Neural progenitor cell (in vitro differentiated cells): ENCODE data around the gene SLF2. TPM values are rescaled to one million over a fixed set of nuclear protein-coding genes. Genes with fewer than 3 reads are reported as not detected.

Experiments
- DNase-seq: peaks from one replicate; pipeline ENCODE4 v3.0.0-alpha.2; 2016; ENCODE audit warnings: low spot score
- H2AFZ ChIP-seq: fragments of 200-600 bp; sonication (generic); replicated peaks from 2 replicates; pipeline ENCODE4 v1.6.1; 2016; ENCODE audit warnings: antibody characterized with exemption
- H3F3A ChIP-seq: fragments of 200-600 bp; sonication (generic); 2 replicates; pipeline ENCODE4 v1.6.1; 2016; ENCODE audit warnings: antibody characterized with exemption, low read depth
- H3K27ac ChIP-seq: fragments of 200-600 bp; sonication (generic); 2 replicates; pipeline ENCODE4 v1.5.1; 2016; ENCODE audit warnings: mild to moderate bottlenecking
- H3K27me3 ChIP-seq: fragments of 200-600 bp; sonication (generic); 2 replicates; pipeline ENCODE4 v1.6.1; 2016; ENCODE audit warnings: mild to moderate bottlenecking, moderate library complexity
- H3K36me3 ChIP-seq: fragments of 200-600 bp; sonication (generic); 2 replicates; pipeline ENCODE4 v1.5.1; 2016
- H3K4me1 ChIP-seq: fragments of 200-600 bp; sonication (generic); 2 replicates; pipeline ENCODE4 v1.6.1; 2016; ENCODE audit warnings: mixed run types
- H3K4me2 ChIP-seq: fragments of 200-600 bp; sonication (generic); 2 replicates; pipeline ENCODE4 v1.6.1; 2016
- H3K4me3 ChIP-seq: fragments of 200-600 bp; sonication (generic); 2 replicates; pipeline ENCODE4 v1.5.1; 2016
- H3K79me2 ChIP-seq: fragments of 200-600 bp; sonication (generic); 2 replicates; pipeline ENCODE4 v1.6.1; 2016; ENCODE audit warnings: low read depth
- H3K9ac ChIP-seq: fragments of 200-600 bp; sonication (generic); 2 replicates; pipeline ENCODE4 v1.6.1; 2016
- H3K9me3 ChIP-seq: fragments of 200-600 bp; sonication (generic); 2 replicates; pipeline ENCODE4 v1.5.1; 2016; ENCODE audit warnings: low read depth
- H4K20me1 ChIP-seq: fragments of 200-600 bp; sonication (generic); 2 replicates; pipeline ENCODE4 v1.6.1; 2016; ENCODE audit warnings: low read depth
- H3K27ac Mint-ChIP-seq: 3 replicates; pipeline ENCODE4 v1.8.0; 2021; ENCODE audit warnings: mixed read lengths
- H3K27me3 Mint-ChIP-seq: 2 replicates; pipeline ENCODE4 v1.8.0; 2022; ENCODE audit warnings: low read depth, mild to moderate bottlenecking, inconsistent platforms, moderate library complexity, mixed read lengths; ENCODE audit not compliant: insufficient read depth
- H3K36me3 Mint-ChIP-seq: 3 replicates; pipeline ENCODE4 v1.8.0; 2021; ENCODE audit warnings: mixed read lengths
- H3K4me1 Mint-ChIP-seq: 3 replicates; pipeline ENCODE4 v1.8.0; 2021; ENCODE audit warnings: mixed read lengths
- H3K4me3 Mint-ChIP-seq: 3 replicates; pipeline ENCODE4 v1.8.0; 2021; ENCODE audit warnings: mild to moderate bottlenecking, moderate library complexity, mixed read lengths
- H3K9me3 Mint-ChIP-seq: 3 replicates; pipeline ENCODE4 v1.8.0; 2020; ENCODE audit warnings: mixed read lengths
- CTCF ChIP-seq: fragments of 200-600 bp; sonication (generic); IDR thresholded peaks from 2 replicates; pipeline ENCODE4 v1.5.1; 2017; ENCODE audit warnings: antibody characterized with exemption, mild to moderate bottlenecking
- EZH2 ChIP-seq: fragments of 200-600 bp; sonication (generic); IDR thresholded peaks from 2 replicates; pipeline ENCODE4 v1.6.1; 2017; ENCODE audit warnings: antibody characterized with exemption, mild to moderate bottlenecking, moderate library complexity
- EZH2phosphoT487 ChIP-seq: fragments of 200-600 bp; sonication (generic); IDR thresholded peaks from 2 replicates; pipeline ENCODE4 v1.6.1; 2017; ENCODE audit warnings: antibody characterized with exemption
- total RNA-seq: library from RNA; depleted of rRNA; stranded (reverse); fragments of >200 nt; gene quantifications from 2 replicates; pipeline ENCODE4 v1.2.3, GENCODE V29; 2015; ENCODE audit warnings: low replicate concordance

SLF2 gene
- total RNA-seq, 1 donor from 2014 or later: 19.5 TPM

DNA sequence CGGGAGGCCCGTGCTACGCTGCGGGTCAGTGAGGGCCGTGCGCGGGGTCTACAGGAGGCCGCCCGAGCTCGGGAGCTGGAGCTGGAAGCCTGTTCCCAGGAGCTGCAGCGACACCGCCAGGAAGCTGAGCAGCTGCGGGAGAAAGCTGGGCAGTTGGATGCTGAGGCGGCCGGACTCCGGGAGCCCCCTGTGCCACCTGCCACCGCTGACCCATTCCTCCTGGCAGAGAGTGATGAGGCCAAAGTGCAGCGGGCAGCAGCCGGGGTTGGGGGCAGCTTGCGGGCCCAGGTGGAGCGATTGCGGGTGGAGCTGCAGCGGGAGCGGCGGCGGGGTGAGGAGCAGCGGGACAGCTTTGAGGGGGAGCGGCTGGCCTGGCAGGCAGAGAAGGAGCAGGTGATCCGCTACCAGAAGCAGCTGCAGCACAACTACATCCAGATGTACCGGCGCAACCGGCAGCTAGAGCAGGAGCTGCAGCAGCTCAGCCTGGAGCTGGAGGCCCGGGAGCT, 93.9 kb downstream of the SLF2 start:
- peak overlapping the region; percentile 53 for H3K27ac ChIP-seq
- H3K4me2 ChIP-seq: no peak overlapping the region
- peaks cover 20% of the 10 kb centered on the region for H3F3A ChIP-seq
- Mint-ChIP-seq H3K4me1 (peaks cover 8% of the 10 kb centered on the region), H3K36me3 (peaks cover 7% of the 10 kb centered on the region), H3K9me3 (no peaks in the 10 kb centered on the region), H3K27ac (no peak overlapping the region), H3K27me3 (peaks cover 6% of the 10 kb centered on the region), H3K4me3 (no peak overlapping the region)
- peaks cover 14% of the 10 kb centered on the region for H3K4me1 ChIP-seq
- H2AFZ ChIP-seq: no peak overlapping the region
- H3K36me3 ChIP-seq: no peaks in the 10 kb centered on the region
- H3K9me3 ChIP-seq: no peaks in the 10 kb centered on the region
- DNase-seq: no peak
- TF ChIP-seq CTCF (no peak), EZH2phosphoT487 (no peak), EZH2 (no peak)
- no peak overlapping the region for H3K4me3 ChIP-seq
- H4K20me1 ChIP-seq: peaks cover 23% of the 10 kb centered on the region
- no peak overlapping the region for H3K9ac ChIP-seq
- peaks cover 18% of the 10 kb centered on the region for H3K79me2 ChIP-seq
- no peaks in the 10 kb centered on the region for H3K27me3 ChIP-seq

GRCh38 chr10:101007099-101007711, 94.4 kb downstream of the SLF2 start:
- H3K9me3 ChIP-seq: no peaks in the 10 kb centered on the region
- peak overlapping the region; percentile 53 for H3K27ac ChIP-seq
- peaks cover 22% of the 10 kb centered on the region for H3F3A ChIP-seq
- H3K9ac ChIP-seq: no peak overlapping the region
- no peak overlapping the region for H3K4me3 ChIP-seq
- Mint-ChIP-seq H3K36me3 (peaks cover 7% of the 10 kb centered on the region), H3K27me3 (peaks cover 6% of the 10 kb centered on the region), H3K4me1 (peaks cover 7% of the 10 kb centered on the region), H3K9me3 (no peaks in the 10 kb centered on the region), H3K27ac (no peak overlapping the region), H3K4me3 (no peak overlapping the region)
- H4K20me1 ChIP-seq: peaks cover 18% of the 10 kb centered on the region
- peaks cover 18% of the 10 kb centered on the region for H3K4me1 ChIP-seq
- H3K79me2 ChIP-seq: peaks cover 13% of the 10 kb centered on the region
- H2AFZ ChIP-seq: no peak overlapping the region
- H3K4me2 ChIP-seq: no peak overlapping the region
- no peaks in the 10 kb centered on the region for H3K27me3 ChIP-seq
- no peaks in the 10 kb centered on the region for H3K36me3 ChIP-seq
- no peak for TF ChIP-seq CTCF
- no peak for TF ChIP-seq EZH2phosphoT487
- TF ChIP-seq EZH2: no peak
- no peak for DNase-seq

- peaks cover 4% of the 10 kb centered on the region for H3K36me3 Mint-ChIP-seq
- Histone ChIP-seq H3K9me3 (no peaks in the 10 kb centered on the region), H3K4me1 (peaks cover 18% of the 10 kb centered on the region), H3K27ac (peak overlapping the region; percentile 53), H3K4me2 (no peak overlapping the region), H2AFZ (no peak overlapping the region), H4K20me1 (peaks cover 12% of the 10 kb centered on the region), H3K27me3 (no peaks in the 10 kb centered on the region), H3K9ac (no peak overlapping the region), H3K4me3 (no peak overlapping the region), H3K36me3 (no peaks in the 10 kb centered on the region), H3K79me2 (peaks cover 3% of the 10 kb centered on the region), H3F3A (peaks cover 27% of the 10 kb centered on the region)
- no peak for DNase-seq
- TF ChIP-seq EZH2 (no peak), EZH2phosphoT487 (no peak), CTCF (no peak)
- peaks cover 6% of the 10 kb centered on the region for H3K27me3 Mint-ChIP-seq
- H3K4me3 Mint-ChIP-seq: no peak overlapping the region
- peak overlapping the region; percentile 77 for H3K27ac Mint-ChIP-seq
- H3K4me1 Mint-ChIP-seq: peaks cover 12% of the 10 kb centered on the region
- H3K9me3 Mint-ChIP-seq: no peaks in the 10 kb centered on the region
Measured at GRCh38 chr10:101007915-101008822, 95.4 kb downstream of the SLF2 start.
